GM23338 (cell line): ENCODE measurements around the gene GPR146. TPM values are rescaled to one million over a fixed set of nuclear protein-coding genes. Genes with fewer than 3 reads are reported as not detected.

Source experiments
- CREB1 ChIP-seq: fragments of 250-450 bp; sonication (Bioruptor Pico); IDR thresholded peaks from 2 replicates; pipeline ENCODE4 v1.5.0; 2020; ENCODE audit warnings: low read depth, mild to moderate bottlenecking, moderate library complexity
- EZH2phosphoT487 ChIP-seq: fragments of 200-600 bp; sonication (generic); IDR thresholded peaks from one replicate; pipeline ENCODE4 v1.8.1; 2018; ENCODE audit warnings: antibody characterized with exemption; ENCODE audit not compliant: unreplicated experiment
- JUNB ChIP-seq: IDR thresholded peaks from one replicate; pipeline ENCODE4 v1.6.1; 2016; ENCODE audit warnings: antibody characterized with exemption; ENCODE audit not compliant: unreplicated experiment
- NANOG ChIP-seq: IDR thresholded peaks from 2 replicates; pipeline ENCODE4 v1.6.1; 2016; ENCODE audit warnings: antibody characterized with exemption, borderline replicate concordance
- ZNF331 ChIP-seq: fragments of 250-450 bp; sonication (Bioruptor Pico); IDR thresholded peaks from 2 replicates; pipeline ENCODE4 v1.5.0; 2020; ENCODE audit warnings: low read depth, mild to moderate bottlenecking, moderate library complexity
- polyA plus RNA-seq: library from polyadenylated mRNA; unstranded; fragments of >200 nt; fragmentation: Nextera tagmentation; extraction: Ambion mirVana; gene quantifications from 2 replicates; pipeline ENCODE4 v1.2.1, GENCODE V29; 2016
- total RNA-seq: library from RNA; depleted of rRNA; stranded (reverse); fragments of >200 nt; shearing (Covaris generic); gene quantifications from 2 replicates; pipeline ENCODE4 v1.2.3, GENCODE V29; 2014
- TF ChIP-seq, protein P1 (sequence below): fragments of 250-450 bp; sonication (Bioruptor Pico); IDR thresholded peaks from 2 replicates; pipeline ENCODE4 v1.5.0; 2020; ENCODE audit warnings: mild to moderate bottlenecking, moderate library complexity
- TF ChIP-seq, protein P2 (sequence below): IDR thresholded peaks from 2 replicates; pipeline ENCODE4 v1.6.1; 2016; ENCODE audit warnings: antibody characterized with exemption
- TF ChIP-seq, protein P3 (sequence below), 2 experiments: fragments of 200-600 bp in 1 of 2; sonication (generic) in 1 of 2; conservative IDR thresholded peaks; 2 replicates each; pipeline versions ENCODE4 v1.5.1 to v1.6.1; 2016 to 2017; ENCODE audit warnings: antibody characterized with exemption in 2 of 2, low read depth in 2 of 2, mild to moderate bottlenecking in 2 of 2, moderate library complexity in 1 of 2

The GPR146 gene
- total and polyA plus RNA-seq, 2 experiments from 2014 or later, result 0.28 to 0.37 TPM

DNA sequence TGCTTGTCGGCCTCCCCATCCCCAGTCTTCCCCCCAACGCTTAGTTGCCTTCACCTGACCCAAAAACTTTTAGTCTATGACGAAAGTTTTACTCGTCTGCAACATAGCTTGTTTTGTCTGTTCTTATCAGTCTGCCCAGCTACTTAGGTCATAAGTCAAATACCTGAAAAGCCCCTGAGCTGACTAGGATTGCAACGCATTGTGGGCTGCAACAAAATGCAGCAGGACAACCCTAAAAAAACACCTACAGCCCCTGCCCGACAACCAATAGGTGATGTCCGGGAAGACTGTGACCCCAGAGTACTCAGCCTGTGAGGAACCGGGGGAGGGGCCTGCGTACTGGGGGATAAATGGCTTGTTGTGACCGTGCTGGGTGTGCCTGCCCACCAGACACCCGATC, 24.3 kb downstream of the GPR146 start (continued):
- TF ChIP-seq, protein P1, sequence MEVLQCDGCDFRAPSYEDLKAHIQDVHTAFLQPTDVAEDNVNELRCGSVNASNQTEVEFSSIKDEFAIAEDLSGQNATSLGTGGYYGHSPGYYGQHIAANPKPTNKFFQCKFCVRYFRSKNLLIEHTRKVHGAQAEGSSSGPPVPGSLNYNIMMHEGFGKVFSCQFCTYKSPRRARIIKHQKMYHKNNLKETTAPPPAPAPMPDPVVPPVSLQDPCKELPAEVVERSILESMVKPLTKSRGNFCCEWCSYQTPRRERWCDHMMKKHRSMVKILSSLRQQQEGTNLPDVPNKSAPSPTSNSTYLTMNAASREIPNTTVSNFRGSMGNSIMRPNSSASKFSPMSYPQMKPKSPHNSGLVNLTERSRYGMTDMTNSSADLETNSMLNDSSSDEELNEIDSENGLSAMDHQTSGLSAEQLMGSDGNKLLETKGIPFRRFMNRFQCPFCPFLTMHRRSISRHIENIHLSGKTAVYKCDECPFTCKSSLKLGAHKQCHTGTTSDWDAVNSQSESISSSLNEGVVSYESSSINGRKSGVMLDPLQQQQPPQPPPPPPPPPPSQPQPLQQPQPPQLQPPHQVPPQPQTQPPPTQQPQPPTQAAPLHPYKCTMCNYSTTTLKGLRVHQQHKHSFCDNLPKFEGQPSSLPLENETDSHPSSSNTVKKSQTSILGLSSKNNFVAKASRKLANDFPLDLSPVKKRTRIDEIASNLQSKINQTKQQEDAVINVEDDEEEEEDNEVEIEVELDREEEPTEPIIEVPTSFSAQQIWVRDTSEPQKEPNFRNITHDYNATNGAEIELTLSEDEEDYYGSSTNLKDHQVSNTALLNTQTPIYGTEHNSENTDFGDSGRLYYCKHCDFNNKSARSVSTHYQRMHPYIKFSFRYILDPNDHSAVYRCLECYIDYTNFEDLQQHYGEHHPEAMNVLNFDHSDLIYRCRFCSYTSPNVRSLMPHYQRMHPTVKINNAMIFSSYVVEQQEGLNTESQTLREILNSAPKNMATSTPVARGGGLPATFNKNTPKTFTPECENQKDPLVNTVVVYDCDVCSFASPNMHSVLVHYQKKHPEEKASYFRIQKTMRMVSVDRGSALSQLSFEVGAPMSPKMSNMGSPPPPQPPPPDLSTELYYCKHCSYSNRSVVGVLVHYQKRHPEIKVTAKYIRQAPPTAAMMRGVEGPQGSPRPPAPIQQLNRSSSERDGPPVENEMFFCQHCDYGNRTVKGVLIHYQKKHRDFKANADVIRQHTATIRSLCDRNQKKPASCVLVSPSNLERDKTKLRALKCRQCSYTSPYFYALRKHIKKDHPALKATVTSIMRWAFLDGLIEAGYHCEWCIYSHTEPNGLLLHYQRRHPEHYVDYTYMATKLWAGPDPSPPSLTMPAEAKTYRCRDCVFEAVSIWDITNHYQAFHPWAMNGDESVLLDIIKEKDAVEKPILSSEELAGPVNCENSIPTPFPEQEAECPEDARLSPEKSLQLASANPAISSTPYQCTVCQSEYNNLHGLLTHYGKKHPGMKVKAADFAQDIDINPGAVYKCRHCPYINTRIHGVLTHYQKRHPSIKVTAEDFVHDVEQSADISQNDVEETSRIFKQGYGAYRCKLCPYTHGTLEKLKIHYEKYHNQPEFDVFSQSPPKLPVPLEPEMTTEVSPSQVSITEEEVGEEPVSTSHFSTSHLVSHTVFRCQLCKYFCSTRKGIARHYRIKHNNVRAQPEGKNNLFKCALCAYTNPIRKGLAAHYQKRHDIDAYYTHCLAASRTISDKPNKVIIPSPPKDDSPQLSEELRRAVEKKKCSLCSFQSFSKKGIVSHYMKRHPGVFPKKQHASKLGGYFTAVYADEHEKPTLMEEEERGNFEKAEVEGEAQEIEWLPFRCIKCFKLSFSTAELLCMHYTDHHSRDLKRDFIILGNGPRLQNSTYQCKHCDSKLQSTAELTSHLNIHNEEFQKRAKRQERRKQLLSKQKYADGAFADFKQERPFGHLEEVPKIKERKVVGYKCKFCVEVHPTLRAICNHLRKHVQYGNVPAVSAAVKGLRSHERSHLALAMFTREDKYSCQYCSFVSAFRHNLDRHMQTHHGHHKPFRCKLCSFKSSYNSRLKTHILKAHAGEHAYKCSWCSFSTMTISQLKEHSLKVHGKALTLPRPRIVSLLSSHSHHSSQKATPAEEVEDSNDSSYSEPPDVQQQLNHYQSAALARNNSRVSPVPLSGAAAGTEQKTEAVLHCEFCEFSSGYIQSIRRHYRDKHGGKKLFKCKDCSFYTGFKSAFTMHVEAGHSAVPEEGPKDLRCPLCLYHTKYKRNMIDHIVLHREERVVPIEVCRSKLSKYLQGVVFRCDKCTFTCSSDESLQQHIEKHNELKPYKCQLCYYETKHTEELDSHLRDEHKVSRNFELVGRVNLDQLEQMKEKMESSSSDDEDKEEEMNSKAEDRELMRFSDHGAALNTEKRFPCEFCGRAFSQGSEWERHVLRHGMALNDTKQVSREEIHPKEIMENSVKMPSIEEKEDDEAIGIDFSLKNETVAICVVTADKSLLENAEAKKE (CRISPR knock-in tag), result no peak
- TF ChIP-seq EZH2phosphoT487, result no peak
- no peak for TF ChIP-seq ZNF331 (CRISPR knock-in tag)
- TF ChIP-seq, protein P2, sequence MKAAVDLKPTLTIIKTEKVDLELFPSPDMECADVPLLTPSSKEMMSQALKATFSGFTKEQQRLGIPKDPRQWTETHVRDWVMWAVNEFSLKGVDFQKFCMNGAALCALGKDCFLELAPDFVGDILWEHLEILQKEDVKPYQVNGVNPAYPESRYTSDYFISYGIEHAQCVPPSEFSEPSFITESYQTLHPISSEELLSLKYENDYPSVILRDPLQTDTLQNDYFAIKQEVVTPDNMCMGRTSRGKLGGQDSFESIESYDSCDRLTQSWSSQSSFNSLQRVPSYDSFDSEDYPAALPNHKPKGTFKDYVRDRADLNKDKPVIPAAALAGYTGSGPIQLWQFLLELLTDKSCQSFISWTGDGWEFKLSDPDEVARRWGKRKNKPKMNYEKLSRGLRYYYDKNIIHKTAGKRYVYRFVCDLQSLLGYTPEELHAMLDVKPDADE, result no peak
- no peak for TF ChIP-seq JUNB
- TF ChIP-seq, protein P3, sequence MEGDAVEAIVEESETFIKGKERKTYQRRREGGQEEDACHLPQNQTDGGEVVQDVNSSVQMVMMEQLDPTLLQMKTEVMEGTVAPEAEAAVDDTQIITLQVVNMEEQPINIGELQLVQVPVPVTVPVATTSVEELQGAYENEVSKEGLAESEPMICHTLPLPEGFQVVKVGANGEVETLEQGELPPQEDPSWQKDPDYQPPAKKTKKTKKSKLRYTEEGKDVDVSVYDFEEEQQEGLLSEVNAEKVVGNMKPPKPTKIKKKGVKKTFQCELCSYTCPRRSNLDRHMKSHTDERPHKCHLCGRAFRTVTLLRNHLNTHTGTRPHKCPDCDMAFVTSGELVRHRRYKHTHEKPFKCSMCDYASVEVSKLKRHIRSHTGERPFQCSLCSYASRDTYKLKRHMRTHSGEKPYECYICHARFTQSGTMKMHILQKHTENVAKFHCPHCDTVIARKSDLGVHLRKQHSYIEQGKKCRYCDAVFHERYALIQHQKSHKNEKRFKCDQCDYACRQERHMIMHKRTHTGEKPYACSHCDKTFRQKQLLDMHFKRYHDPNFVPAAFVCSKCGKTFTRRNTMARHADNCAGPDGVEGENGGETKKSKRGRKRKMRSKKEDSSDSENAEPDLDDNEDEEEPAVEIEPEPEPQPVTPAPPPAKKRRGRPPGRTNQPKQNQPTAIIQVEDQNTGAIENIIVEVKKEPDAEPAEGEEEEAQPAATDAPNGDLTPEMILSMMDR (conservative IDR thresholded peaks at IDR 0.05; ENCODE audit: low read depth in 2 of 2), result no peak
- no peak for TF ChIP-seq NANOG
- TF ChIP-seq CREB1 (CRISPR knock-in tag), result no peak
